ENCODE data around the gene RBM39. TPM values are rescaled to one million over a fixed set of nuclear protein-coding genes. Genes with fewer than 3 reads are reported as not detected.
"Not testable (repeated sequence)": the region's sequence is repeated elsewhere in the genome, so short reads cannot be mapped to it uniquely, and the experiment has no call there.

Gene RBM39
- total RNA-seq, 1 donor from 2014 or later = 133 TPM

DNA sequence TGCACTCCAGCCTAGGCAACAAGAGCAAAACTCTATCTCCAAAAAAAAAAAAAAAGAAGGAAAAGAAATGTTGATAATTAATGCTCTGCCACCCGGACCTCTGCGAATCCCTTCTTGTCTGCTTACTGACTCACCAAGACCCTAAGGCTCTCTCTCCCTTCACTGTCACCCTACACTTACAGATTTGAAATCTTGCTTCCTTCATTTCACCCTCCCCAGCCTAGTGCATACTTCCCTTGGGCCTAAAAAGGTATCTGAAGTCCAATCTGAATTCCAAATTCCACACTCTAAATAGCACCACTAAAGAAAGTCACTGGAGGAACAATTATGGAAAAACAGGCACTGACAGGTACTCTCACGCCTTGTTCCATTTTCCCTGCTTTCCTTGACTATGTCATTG, 20.4 kb upstream of the RBM39 start:
- no peak for DNase-seq (ENCODE audit: missing footprints)
- intact Hi-C loops (cut with DNase I) = no loop called here
- no peak for ATAC-seq

DNA sequence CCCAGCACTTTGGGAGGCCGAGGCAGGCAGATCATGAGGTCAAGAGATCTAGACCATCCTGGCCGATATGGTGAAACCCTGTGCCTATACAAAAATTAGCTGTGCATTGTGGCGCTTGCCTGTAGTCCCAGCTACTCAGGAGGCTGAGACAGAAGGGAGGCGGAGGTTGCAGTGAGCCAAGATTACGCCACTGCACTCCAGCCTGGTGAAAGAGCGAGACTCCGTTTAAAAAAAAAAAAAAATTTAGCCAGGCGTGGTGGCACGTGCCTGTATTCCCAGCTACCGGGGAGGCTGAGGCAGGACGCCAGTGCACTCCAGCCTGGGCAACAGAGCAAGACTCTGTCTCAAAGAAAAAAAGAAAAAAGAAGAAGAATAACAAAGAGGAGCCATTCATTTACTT, 19.5 kb upstream of the RBM39 start:
- DNase-seq (ENCODE audit: missing footprints); ATAC-seq; intact Hi-C loops (cut with DNase I): not testable (repeated sequence)

DNA sequence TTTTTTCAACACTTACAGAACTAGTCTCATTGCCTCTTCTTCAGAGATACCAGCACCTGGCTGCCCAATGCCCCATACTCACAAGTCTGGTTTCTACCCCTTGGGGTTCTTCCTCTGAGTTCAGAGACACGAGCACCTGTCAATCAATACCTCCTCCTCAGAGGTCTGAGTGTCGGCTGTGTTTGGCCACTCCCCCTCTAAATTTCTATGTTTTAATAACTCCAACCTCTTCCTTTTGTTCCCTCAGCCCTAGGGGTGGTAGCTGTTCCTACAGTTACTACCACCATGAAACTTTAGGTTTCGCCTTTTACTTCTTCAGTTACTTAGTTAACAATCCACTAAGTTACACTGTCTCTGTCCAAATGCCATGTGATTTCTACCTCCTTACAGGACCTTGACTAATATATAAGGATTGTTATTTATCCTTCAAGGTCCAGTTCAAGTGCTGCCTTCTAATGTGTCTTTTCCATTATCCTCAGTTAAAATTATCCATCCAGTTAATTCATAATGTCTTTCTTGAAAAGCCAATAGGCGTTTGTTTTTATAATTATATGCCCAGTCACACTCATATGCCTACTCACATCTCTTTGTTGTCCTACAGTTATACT, 15.1 kb upstream of the RBM39 start:
- intact Hi-C loops (cut with DNase I) = no loop called here
- DNase-seq (ENCODE audit: missing footprints) (no peak), ATAC-seq (no peak)

DNA sequence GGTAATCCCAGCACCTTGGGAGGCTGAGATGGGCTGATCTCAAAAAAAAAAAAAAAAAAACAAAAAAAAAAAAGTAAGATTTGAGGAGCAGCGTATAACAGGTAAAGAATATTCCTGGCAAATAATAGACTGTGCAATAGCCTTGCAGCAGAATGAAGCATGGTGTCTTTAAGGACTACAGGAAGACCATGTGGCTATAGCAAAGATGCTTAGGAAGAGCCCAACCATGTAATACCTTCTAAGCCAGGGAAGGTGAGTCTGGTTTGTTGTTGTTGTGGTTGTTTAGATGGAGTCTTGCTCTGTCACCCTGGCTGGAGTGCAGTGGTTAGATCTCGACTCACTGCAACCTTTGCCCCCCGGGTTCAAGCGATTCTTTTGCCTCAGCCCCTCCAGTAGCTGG, 14.3 kb upstream of the RBM39 start:
- intact Hi-C loops (cut with DNase I) = no loop called here
- no peak for ATAC-seq
- no peak for DNase-seq (ENCODE audit: missing footprints)

DNA sequence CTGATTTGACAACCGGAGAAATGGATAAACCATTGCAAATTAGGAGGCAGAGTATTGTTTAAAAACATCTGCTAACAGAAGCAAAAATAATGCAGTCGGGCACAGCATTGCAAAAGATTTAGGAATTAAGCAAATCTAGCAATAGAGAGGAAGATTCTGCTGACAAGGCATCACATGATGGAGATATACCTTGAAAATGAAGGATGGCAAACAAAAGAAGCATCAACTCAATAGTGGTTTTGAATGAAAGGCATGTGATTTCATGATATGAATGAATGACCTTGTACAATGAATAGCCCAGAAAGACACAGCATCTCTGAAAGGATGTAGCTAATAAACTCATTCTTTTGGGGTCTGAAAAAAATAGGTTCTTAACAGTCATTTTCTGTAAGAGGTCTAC, 8.6 kb upstream of the RBM39 start:
- ATAC-seq (no peak), DNase-seq (ENCODE audit: missing footprints) (no peak)
- intact Hi-C loops (cut with DNase I) = no loop called here

DNA sequence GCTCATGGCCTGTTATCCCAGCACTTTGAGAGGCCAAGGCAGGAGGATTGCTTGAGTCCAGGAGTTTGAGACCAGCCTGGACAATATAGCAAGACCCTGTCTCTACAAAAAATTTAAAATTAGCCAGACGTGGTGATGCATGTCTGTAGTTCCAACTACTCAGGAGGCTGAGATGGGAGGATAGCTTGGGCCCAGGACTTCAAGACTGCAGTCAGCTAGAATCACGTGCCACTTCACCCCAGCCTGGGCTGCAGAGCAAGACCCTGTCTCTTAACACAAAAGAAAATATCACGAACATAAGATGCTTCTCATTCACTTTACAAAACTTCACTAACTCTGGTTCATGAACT, 2.4 kb upstream of the RBM39 start:
- intact Hi-C loops (cut with DNase I) = loop anchor here (5.0 kb wide), 1 partner anchor 202 kb away; the partner anchor contains the start of gene ERGIC3
- DNase-seq (ENCODE audit: missing footprints); ATAC-seq: not testable (repeated sequence)

DNA sequence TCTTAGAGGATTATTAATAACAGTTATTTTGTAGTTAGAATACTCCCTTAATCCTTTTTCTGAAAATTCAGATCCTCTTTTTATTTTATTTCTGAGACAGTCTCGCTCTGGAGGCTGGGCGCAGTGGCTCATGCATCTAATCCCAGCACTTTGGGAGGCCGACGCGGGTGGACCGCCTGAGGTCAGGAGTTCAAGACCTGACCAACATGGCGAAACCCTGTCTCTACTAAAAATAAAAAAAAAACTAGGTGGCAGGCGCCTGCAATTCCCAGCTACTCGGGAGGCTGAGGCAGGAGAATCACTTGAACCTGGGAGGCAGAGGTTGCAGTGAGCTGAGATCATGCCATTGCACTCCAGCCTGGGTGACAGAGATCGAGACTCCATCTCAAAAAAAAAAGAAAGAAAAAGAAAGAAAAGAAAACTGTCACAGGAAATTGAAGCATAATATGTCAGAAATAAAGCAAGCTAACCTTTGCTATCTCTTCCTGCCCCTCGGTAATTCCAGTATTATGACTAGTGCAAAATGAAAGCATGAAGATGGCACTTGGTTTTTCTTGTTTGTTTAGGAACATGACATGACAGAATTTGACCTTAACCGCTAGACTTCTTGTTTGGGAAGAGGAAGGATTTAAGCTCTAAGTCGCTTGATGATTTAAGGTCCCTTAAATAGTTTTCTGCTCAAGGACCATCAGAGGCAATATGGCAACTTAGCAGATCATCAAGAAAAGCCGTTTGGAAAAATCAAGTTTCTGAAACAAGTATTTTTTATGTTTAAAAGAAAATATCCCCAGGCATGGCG, 1.8 kb upstream of the RBM39 start:
- intact Hi-C loops (cut with DNase I) = loop anchor here (5.0 kb wide), 1 partner anchor 202 kb away; the partner anchor contains the start of gene ERGIC3
- DNase-seq (ENCODE audit: missing footprints) = no peak
- ATAC-seq = no peak

DNA sequence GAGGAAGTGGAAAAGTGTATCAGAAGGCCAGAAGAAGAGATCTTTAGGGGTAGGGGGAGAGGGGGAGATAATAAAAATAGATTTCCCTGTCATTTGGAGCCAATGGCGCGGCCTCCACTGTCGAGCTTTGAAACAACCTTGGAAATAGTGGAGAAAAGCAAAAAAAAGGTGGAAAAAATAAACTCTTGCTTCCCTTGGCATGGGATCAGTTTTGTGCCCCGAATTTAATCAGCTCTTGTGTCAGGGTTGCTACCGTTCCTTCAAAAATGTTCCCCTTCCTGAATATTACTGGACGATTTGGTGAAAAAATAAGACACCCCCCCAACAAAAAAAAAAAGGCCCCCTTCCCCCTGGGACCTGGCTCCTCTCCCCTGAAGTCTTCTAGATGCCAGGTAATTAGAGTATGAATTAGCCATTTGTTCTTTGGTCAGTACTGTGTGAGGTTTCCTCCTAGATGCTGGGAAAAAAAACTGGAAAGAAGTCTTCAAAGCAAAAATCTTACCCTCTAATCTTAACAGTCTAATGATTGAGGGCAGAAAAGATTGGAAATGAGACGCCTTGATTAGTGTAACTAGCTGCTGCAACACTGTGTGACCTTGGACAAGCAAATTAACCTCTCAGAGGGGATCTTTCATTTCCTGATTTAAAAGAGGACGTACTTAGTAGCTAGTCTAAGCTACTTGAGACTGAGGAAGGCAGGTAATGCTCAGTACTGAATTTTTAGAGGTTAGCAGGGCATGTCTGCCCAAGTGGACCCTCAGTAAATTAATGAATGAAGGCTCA, 872 bp upstream of the RBM39 start:
- intact Hi-C loops (cut with DNase I) = loop anchor here (1.0 to 5.0 kb wide), 3 partner anchors 28 to 201 kb away; partner anchors contain the start of gene ERGIC3
- ATAC-seq (no peak), DNase-seq (ENCODE audit: missing footprints) (no peak)

DNA sequence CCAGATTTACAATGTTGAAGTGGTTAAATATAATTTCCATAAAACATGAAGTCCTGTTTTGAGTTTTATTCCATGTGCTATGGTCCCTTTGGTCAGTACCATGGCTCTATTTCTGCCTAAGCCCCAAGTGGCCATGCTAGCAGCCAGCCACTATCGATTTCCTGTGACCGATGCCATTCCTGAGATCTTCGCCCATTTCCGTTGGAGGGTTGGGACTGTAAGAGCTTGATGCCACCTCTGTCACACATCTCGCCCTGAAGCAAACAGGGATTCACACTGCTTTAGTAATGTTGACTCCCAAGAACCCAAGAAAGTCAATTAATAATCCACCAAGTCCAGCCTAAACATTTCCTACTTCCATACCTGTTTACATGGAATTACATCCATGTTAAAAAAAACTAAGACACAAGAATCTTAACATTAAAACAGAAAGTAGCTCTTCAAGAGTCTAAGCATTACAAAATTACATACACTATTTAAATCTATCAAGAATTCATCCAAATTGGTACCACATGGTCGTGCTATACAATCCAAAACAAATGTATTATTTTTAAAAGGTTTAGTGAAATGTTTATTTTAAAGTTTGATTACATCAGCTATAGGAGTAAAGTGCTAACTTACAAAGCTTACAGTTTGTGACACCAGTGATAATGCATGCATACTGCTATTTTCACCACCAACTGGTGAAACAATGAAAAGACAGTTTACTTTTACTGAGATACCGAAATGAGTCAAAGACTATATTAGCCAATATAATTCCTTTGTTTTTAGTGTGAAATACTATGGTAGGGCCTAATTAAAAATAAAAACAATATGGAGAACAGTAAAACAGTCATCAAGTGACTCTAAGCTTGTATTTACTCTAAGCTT, 2.5 kb downstream of the RBM39 start:
- no peak for ATAC-seq
- intact Hi-C loops (cut with DNase I) = loop anchor here (5.0 to 10.0 kb wide), 3 partner anchors 37 to 275 kb away; partner anchors contain the start of gene ERGIC3
- no peak for DNase-seq (ENCODE audit: missing footprints)

DNA sequence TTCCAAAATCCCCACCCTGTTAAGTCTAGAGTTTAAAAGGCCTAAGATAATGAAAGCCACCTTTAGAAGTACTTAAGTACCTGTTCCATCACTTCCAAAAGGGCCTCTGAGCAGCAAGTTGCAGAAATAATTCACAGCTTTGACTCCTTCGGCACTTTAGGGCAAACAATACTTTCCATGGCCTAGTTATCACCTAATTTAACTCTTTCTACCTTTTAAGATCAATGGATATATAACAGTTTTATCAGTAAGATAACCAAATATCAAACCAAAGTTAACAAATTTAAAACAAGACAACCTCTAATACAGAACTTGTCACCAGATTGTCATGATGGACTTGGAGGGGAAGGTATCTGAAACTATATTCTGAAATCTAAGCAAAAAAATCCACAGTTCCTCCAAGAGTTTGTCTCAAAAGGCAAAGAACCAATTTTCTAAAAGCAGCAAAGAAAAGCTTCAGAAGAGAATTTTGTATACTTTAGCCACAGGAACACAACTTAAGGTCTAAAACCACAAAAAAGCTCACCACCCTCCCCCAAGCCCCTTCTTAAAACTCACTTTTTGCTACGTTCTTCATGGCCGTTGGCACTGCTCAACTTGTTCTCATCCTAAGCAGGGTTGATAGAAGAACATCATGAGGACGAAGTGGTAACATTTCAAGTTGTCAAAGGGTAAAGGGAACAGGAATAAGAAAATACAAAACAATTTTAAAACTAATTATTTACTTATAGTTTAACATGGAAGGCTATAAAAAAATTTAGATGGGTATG, 3.5 kb downstream of the RBM39 start:
- no peak for ATAC-seq
- intact Hi-C loops (cut with DNase I) = loop anchor here (5.0 to 10.0 kb wide), 2 partner anchors 36 to 274 kb away; no protein-coding TSS in a partner anchor

DNA sequence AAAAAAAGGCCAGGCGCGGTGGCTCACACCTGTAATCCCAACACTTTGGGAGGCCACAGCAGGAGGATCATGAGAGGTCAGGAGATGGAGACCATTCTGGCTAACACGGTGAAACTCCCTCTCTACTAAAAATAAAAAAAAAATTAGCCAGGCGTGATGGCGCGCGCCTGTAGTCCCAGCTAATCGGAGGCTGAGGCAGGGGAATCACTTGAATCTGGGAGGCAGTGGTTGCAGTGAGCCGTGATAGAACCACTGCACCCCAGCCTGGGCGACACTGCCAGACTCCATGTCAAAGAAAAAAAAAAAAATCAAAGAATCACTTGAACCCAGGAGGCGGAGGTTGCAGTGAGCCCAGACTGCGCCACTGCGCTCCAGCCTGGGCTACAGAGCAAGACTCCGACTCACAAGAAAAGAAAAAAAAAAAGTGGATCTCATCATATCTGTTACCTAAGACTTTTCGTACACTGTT, 4.2 kb downstream of the RBM39 start:
- ATAC-seq = no peak
- intact Hi-C loops (cut with DNase I) = loop anchor here (5.0 to 10.0 kb wide), 2 partner anchors 36 to 273 kb away; no protein-coding TSS in a partner anchor
- no peak for DNase-seq (ENCODE audit: missing footprints)

More for the DNA sequence above, 3.5 kb downstream of the RBM39 start:
- no peak for DNase-seq (ENCODE audit: missing footprints)

DNA sequence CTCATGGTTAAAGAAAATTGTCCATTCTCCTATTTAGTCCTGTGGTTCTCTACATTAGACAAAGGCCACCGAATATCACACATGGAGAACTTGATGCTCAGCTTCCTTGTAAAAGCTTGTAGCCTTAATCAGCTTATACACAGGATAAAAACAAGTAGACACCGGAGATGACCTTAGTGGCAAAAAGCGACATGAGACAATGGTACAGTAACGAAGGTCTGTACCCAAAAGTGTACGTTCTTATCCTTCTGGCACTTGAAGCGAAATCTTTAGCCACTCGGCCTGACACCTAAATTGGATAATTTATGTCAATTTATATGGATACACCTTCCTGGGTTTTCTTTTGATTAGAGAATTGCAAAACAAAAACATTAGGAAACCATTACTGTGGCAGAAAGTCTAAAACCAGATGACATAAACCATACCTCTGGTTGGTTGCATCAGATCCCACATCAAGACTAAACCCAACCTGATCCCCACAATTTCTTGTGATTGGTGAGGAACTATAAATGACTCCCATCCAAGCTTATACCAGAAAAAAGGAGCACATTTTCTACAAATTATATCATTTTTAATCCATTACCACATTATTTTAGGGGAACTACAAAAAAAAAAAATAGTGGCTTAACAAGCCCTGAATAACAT, 6.1 kb downstream of the RBM39 start:
- DNase-seq (ENCODE audit: missing footprints) = no peak
- ATAC-seq = no peak
- intact Hi-C loops (cut with DNase I) = loop anchor here (5.0 to 10.0 kb wide), 2 partner anchors 34 to 271 kb away; no protein-coding TSS in a partner anchor

DNA sequence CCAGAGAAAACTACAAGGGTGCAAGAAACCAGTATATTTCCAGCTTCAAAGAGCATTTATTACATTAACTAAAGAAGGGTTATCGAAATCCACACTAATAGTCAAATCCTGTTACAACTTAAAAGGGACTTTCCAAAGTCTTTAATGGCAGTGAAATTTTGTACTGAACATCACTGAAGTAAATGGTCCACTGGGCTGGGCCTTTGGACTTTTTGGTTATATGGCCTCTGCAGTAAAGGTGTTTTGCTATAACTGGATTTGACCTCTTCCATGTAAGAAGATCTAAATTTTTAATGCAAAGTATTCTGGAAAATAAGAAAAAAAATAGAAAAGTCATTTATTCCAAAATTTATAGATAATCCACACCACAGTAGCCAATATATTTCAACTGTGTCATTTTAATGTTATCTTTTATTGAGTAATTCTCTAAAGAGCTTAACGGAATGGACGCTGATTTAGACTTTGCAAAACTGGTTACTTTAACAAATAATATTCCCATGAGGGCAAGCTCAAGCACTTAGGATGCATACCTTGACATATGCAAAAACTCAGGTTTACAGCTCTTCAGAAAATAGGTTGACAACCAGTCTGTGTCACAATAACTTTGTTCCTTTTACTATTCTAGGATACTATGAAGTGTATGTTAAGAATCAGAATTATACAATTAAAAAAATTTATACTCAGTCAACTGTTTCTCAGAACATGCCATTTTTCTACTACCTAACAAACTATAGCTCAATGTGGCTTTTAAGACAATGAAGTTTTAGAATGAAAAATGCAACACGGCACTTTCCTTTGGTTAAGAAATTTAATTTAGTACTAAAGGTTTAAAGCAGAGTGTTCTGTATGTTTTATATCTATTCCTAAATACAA, 7.0 kb downstream of the RBM39 start:
- intact Hi-C loops (cut with DNase I) = loop anchor here (5.0 to 10.0 kb wide), 2 partner anchors 33 to 270 kb away; no protein-coding TSS in a partner anchor
- DNase-seq (ENCODE audit: missing footprints) (no peak), ATAC-seq (no peak)

DNA sequence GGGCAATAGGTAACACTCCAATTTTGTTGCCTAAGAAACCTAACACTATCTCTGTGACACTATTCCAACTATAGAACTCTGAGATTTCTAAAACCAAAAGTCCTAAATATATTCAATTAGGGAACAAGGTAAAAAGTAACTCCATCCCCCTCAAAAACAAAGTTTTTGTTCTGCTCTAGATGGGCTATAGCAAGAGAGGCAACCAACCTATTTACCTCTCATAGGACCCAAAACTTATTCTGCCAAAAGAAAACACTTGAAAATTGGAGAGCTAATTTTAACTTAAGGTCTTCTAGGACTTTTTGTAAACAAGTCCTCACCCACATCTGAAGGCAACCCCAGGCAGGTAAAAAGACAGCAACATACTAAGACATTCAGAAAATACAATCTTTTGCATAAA, 7.7 kb downstream of the RBM39 start:
- no peak for ATAC-seq
- intact Hi-C loops (cut with DNase I) = loop anchor here (10.0 kb wide), 1 partner anchor 270 kb away; no protein-coding TSS in a partner anchor

DNA sequence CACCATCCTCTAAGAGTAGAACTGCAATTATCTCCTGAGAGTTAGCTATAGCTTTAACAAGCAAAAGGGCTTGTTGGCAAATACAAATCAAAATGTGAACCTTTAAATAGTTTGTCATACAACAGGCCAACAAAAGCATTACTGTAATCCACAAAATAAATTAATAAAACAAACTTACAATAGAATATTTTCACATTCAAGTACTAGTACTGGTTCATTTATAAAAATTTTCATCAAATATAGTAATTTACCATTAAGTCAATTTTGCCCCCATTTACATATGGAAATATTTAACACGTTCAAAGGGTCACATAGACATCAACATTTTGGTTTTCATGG, 9.4 kb downstream of the RBM39 start:
- intact Hi-C loops (cut with DNase I) = loop anchor here (10.0 kb wide), 1 partner anchor 268 kb away; no protein-coding TSS in a partner anchor
- ATAC-seq = no peak
- no peak for DNase-seq (ENCODE audit: missing footprints)

More for the DNA sequence above, 7.7 kb downstream of the RBM39 start:
- no peak for DNase-seq (ENCODE audit: missing footprints)
